HG03439 (cell line): ENCODE measurements around the gene RNF126.
"Not testable (repeated sequence)": the region's sequence is repeated elsewhere in the genome, so short reads cannot be mapped to it uniquely, and the experiment has no call there.

ENCODE experiments used
- ATAC-seq: cut with Tn5 transposase; IDR thresholded peaks from one replicate; pipeline ENCODE4 v1.9.1; 2021; ENCODE audit warnings: mild to moderate bottlenecking, moderate library complexity; ENCODE audit not compliant: unreplicated experiment

Gene RNF126

GRCh38 chr19:686589-687297, 23.7 kb upstream of the RNF126 start:
- ATAC-seq, result no peak

GRCh38 chr19:685454-685931, 22.5 kb upstream of the RNF126 start:
- no peak for ATAC-seq

- ATAC-seq, result no peak
These were observed 19.8 kb upstream of the RNF126 start for GRCh38 chr19:682678-683320.

- no peak for ATAC-seq
These were observed 18.3 kb upstream of the RNF126 start for GRCh38 chr19:681029-682019.

GRCh38 chr19:680287-681028, 17.4 kb upstream of the RNF126 start:
- ATAC-seq, result peak; percentile 71

- no peak for ATAC-seq
These were observed 16.6 kb upstream of the RNF126 start for GRCh38 chr19:679418-680286.

GRCh38 chr19:678791-679388, 15.9 kb upstream of the RNF126 start:
- no peak for ATAC-seq

- ATAC-seq, result no peak
These were observed 14.8 kb upstream of the RNF126 start for GRCh38 chr19:677601-678436.

- ATAC-seq, result no peak
These were observed 14.2 kb upstream of the RNF126 start for GRCh38 chr19:677201-677600.

- ATAC-seq, result no peak
These were observed 13.5 kb upstream of the RNF126 start, which contains the start of gene FSTL3 for GRCh38 chr19:676339-677105. TSS of gene FSTL3 (plus strand) at chr19:676392. CDS start at chr19:676424, 32 bp downstream.

- ATAC-seq, result no peak
These were observed 13.0 kb upstream of the RNF126 start for GRCh38 chr19:676007-676338.

- ATAC-seq, result no peak
These were observed 11.5 kb upstream of the RNF126 start for GRCh38 chr19:674282-675151.

- no peak for ATAC-seq
These were observed 7.6 kb upstream of the RNF126 start for GRCh38 chr19:670609-671075.

GRCh38 chr19:668675-669434, 5.8 kb upstream of the RNF126 start:
- ATAC-seq, result not testable (repeated sequence)

GRCh38 chr19:666985-667573, 4.1 kb upstream of the RNF126 start:
- ATAC-seq, result not testable (repeated sequence)
